IPS-15b (cell line): ENCODE data around the gene POM121C.
"Not testable (repeated sequence)": the region's sequence is repeated elsewhere in the genome, so short reads cannot be mapped to it uniquely, and the experiment has no call there.

ENCODE experiments used
- H3K27me3 ChIP-seq: one replicate; pipeline ENCODE4 v1.6.1; 2013; ENCODE audit warnings: low read length; ENCODE audit not compliant: control insufficient read depth, insufficient read depth
- H3K36me3 ChIP-seq: one replicate; pipeline ENCODE4 v1.6.1; 2013; ENCODE audit warnings: low read length; ENCODE audit not compliant: control insufficient read depth, insufficient read depth
- H3K4me1 ChIP-seq: one replicate; pipeline ENCODE4 v1.6.1; 2013; ENCODE audit warnings: mild to moderate bottlenecking, low read length; ENCODE audit not compliant: control insufficient read depth, insufficient read depth
- H3K4me3 ChIP-seq: one replicate; pipeline ENCODE4 v1.5.1; 2013; ENCODE audit warnings: low read depth, low read length
- H3K9ac ChIP-seq: one replicate; pipeline ENCODE4 v1.6.1; 2013; ENCODE audit warnings: low read depth, mild to moderate bottlenecking, low read length
- H3K9me3 ChIP-seq: one replicate; pipeline ENCODE4 v1.6.1; 2013; ENCODE audit warnings: mild to moderate bottlenecking, low read length; ENCODE audit not compliant: control insufficient read depth, insufficient read depth

The POM121C gene

GRCh38 chr7:75477457-75477856 lies 8.6 kb downstream of the POM121C start:
- not testable (repeated sequence) for H3K4me1 ChIP-seq, H3K27me3 ChIP-seq, H3K36me3 ChIP-seq, H3K9me3 ChIP-seq, H3K9ac ChIP-seq, H3K4me3 ChIP-seq

GRCh38 chr7:75470166-75470565 lies 15.9 kb downstream of the POM121C start:
- H3K36me3 ChIP-seq, H3K9ac ChIP-seq, H3K4me3 ChIP-seq, H3K9me3 ChIP-seq, H3K4me1 ChIP-seq, H3K27me3 ChIP-seq: not testable (repeated sequence)

GRCh38 chr7:75460541-75460940 lies 25.6 kb downstream of the POM121C start:
- not testable (repeated sequence) for H3K4me3 ChIP-seq, H3K4me1 ChIP-seq, H3K9ac ChIP-seq, H3K36me3 ChIP-seq, H3K9me3 ChIP-seq, H3K27me3 ChIP-seq

- not testable (repeated sequence) for H3K9ac ChIP-seq, H3K27me3 ChIP-seq, H3K4me1 ChIP-seq, H3K9me3 ChIP-seq, H3K4me3 ChIP-seq, H3K36me3 ChIP-seq
Measured at GRCh38 chr7:75458034-75458433, 28.1 kb downstream of the POM121C start.

GRCh38 chr7:75456403-75456802 lies 29.7 kb downstream of the POM121C start:
- H3K4me1 ChIP-seq, H3K27me3 ChIP-seq, H3K36me3 ChIP-seq, H3K9me3 ChIP-seq, H3K4me3 ChIP-seq, H3K9ac ChIP-seq: not testable (repeated sequence)

GRCh38 chr7:75452494-75452955 lies 33.6 kb downstream of the POM121C start:
- not testable (repeated sequence) for H3K36me3 ChIP-seq, H3K4me3 ChIP-seq, H3K9me3 ChIP-seq, H3K27me3 ChIP-seq, H3K4me1 ChIP-seq, H3K9ac ChIP-seq

- not testable (repeated sequence) for H3K4me3 ChIP-seq, H3K9ac ChIP-seq, H3K9me3 ChIP-seq, H3K4me1 ChIP-seq, H3K36me3 ChIP-seq, H3K27me3 ChIP-seq
Measured at GRCh38 chr7:75449946-75450345, 36.2 kb downstream of the POM121C start.

GRCh38 chr7:75442465-75443111 lies 43.5 kb downstream of the POM121C start:
- H3K4me1 ChIP-seq, H3K27me3 ChIP-seq, H3K9me3 ChIP-seq, H3K36me3 ChIP-seq, H3K9ac ChIP-seq: not testable (repeated sequence)
- H3K4me3 ChIP-seq, result peak overlapping the region; percentile 63

GRCh38 chr7:75442101-75442464 lies 44.0 kb downstream of the POM121C start:
- H3K9ac ChIP-seq, result not testable (repeated sequence)

GRCh38 chr7:75439000-75439399 lies 47.1 kb downstream of the POM121C start:
- not testable (repeated sequence) for H3K27me3 ChIP-seq, H3K9me3 ChIP-seq
- peaks cover 16% of the 10 kb centered on the region for H3K36me3 ChIP-seq

More at GRCh38 chr7:75442101-75442464, 44.0 kb downstream of the POM121C start:
- peaks cover 12% of the 10 kb centered on the region for H3K36me3 ChIP-seq
- peak overlapping the region; percentile 18 for H3K4me3 ChIP-seq
- H3K27me3 ChIP-seq, H3K9me3 ChIP-seq, H3K4me1 ChIP-seq: not testable (repeated sequence)

GRCh38 chr7:75423481-75423880 lies 62.6 kb downstream of the POM121C start:
- peaks cover 18% of the 10 kb centered on the region for H3K36me3 ChIP-seq
- not testable (repeated sequence) for H3K9ac ChIP-seq, H3K9me3 ChIP-seq, H3K4me3 ChIP-seq, H3K27me3 ChIP-seq, H3K4me1 ChIP-seq

More at GRCh38 chr7:75439000-75439399, 47.1 kb downstream of the POM121C start:
- H3K9ac ChIP-seq, H3K4me1 ChIP-seq, H3K4me3 ChIP-seq: not testable (repeated sequence)

GRCh38 chr7:75421798-75422710 lies 64.0 kb downstream of the POM121C start:
- peaks cover 20% of the 10 kb centered on the region for H3K36me3 ChIP-seq
- H3K4me3 ChIP-seq, H3K27me3 ChIP-seq, H3K9ac ChIP-seq, H3K4me1 ChIP-seq, H3K9me3 ChIP-seq: not testable (repeated sequence)
